Testis (tissue), 2 donors: ENCODE results near the gene STARD5.

Source experiments
- POLR2A ChIP-seq: fragments of 450-650 bp; IDR thresholded peaks from one replicate; pipeline ENCODE4 v1.6.1; 2017; ENCODE audit warnings: antibody characterized with exemption, mild to moderate bottlenecking, moderate library complexity
- TF ChIP-seq, protein P1 (sequence below), 3 experiments: fragments of 450-650 bp in 2 of 3; fragments of 200-600 bp in 1 of 3; sonication (generic) in 1 of 3; IDR thresholded peaks; one replicate each; pipeline ENCODE4 v1.5.1; 2016 to 2019; ENCODE audit warnings: antibody characterized with exemption in 3 of 3, mild to moderate bottlenecking in 2 of 3, moderate library complexity in 1 of 3

DNA sequence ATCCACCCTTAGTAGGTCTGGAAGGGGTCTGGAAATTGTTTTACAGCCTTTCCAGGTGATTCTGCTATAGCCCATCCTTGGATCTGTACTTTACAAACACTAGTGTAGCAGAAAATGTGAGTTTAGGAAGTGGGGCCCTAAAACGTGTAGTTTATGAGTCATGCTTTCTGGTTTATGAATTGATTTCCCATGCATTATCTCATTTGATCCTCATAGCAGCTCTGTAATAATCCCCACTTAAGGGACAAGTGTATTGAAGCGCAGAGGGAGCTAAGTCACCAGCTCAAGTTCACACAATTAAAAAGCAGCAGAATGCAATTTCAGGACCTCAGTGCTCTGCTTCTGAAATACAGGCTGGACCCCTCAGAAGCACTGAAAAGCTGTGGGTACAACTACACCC, 22.7 kb upstream of the STARD5 start:
- TF ChIP-seq, protein P1, sequence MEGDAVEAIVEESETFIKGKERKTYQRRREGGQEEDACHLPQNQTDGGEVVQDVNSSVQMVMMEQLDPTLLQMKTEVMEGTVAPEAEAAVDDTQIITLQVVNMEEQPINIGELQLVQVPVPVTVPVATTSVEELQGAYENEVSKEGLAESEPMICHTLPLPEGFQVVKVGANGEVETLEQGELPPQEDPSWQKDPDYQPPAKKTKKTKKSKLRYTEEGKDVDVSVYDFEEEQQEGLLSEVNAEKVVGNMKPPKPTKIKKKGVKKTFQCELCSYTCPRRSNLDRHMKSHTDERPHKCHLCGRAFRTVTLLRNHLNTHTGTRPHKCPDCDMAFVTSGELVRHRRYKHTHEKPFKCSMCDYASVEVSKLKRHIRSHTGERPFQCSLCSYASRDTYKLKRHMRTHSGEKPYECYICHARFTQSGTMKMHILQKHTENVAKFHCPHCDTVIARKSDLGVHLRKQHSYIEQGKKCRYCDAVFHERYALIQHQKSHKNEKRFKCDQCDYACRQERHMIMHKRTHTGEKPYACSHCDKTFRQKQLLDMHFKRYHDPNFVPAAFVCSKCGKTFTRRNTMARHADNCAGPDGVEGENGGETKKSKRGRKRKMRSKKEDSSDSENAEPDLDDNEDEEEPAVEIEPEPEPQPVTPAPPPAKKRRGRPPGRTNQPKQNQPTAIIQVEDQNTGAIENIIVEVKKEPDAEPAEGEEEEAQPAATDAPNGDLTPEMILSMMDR (IDR thresholded peaks at IDR 0.05), result no peak
- TF ChIP-seq POLR2A, result no peak
